Transverse colon (tissue), 4 donors: Measurements from ENCODE around the gene FMNL2. TPM values are rescaled to one million over a fixed set of nuclear protein-coding genes. Genes with fewer than 3 reads are reported as not detected.

Experiments used
- DNase-seq: peaks from one replicate; pipeline ENCODE4 v3.0.0-alpha.2; 2019
- H3K27ac ChIP-seq, 4 donors: fragments of 200-600 bp; sonication (generic); 2 replicates each; pipeline ENCODE4 v1.5.1; 2016 to 2018; ENCODE audit warnings: inconsistent platforms in 4 of 4
- H3K27me3 ChIP-seq: fragments of 200-600 bp; sonication (generic); 2 replicates; pipeline ENCODE4 v1.5.1; 2017; ENCODE audit warnings: inconsistent platforms
- H3K36me3 ChIP-seq, 4 donors: fragments of 200-600 bp; sonication (generic); 2 replicates each; pipeline ENCODE4 v1.5.1; 2017 to 2019; ENCODE audit warnings: inconsistent platforms in 4 of 4
- H3K4me1 ChIP-seq, 4 donors: fragments of 200-600 bp; sonication (generic); 2 replicates each; pipeline ENCODE4 v1.5.1; 2017 to 2020; ENCODE audit warnings: inconsistent platforms in 4 of 4
- H3K4me3 ChIP-seq, 4 donors: fragments of 200-600 bp; sonication (generic); 1 replicate in 1 of 4; 2 replicates in 3 of 4; pipeline versions ENCODE4 v1.5.1 to v1.6.1; 2017 to 2019; ENCODE audit warnings: inconsistent platforms in 4 of 4
- H3K9me3 ChIP-seq, 2 donors: fragments of 200-600 bp; sonication (generic); 2 replicates each; pipeline ENCODE4 v1.5.1; 2017 to 2019; ENCODE audit warnings: inconsistent platforms in 2 of 2
- EP300 ChIP-seq: sonication (generic); formaldehyde crosslinking; IDR thresholded peaks from one replicate; pipeline ENCODE4 v1.6.1; 2017; ENCODE audit warnings: antibody characterized with exemption, low read depth
- POLR2A ChIP-seq: fragments of 450-650 bp; IDR thresholded peaks from one replicate; pipeline ENCODE4 v1.6.1; 2016; ENCODE audit warnings: antibody characterized with exemption, mild to moderate bottlenecking, moderate library complexity
- POLR2AphosphoS5 ChIP-seq, 3 donors: sonication (generic); formaldehyde crosslinking; IDR thresholded peaks; one replicate each; pipeline ENCODE4 v1.6.1; 2016; ENCODE audit warnings: antibody characterized with exemption in 3 of 3
- WGBS, 2 donors: methylation state at CpG; one replicate each; pipeline ENCODE4 v1.1.5; 2018; ENCODE audit warnings: low coverage in 1 of 2; 5-methylcytosine and 5-hydroxymethylcytosine counted together
- in situ Hi-C, 4 donors: fragments of 200-750 bp; cut with MboI; loops; one replicate each; pipeline versions ENCODE4 v1.15.0 to v1.15.1; 2017; ENCODE audit warnings: low sequenced_read_pairs in 3 of 4, low pct_ligation_motif_present in 1 of 4, low pct_unique_long_range_greater_than_20kb in 1 of 4
- intact Hi-C: fragments of 100-400 bp; cut with DNase I; formaldehyde crosslinking; loops from one replicate; pipeline ENCODE4 v1.15.1; 2023; ENCODE audit warnings: low total_unique reads
- total RNA-seq, 4 donors: library from RNA; depleted of rRNA; stranded (reverse); fragments of >200 nt; gene quantifications; one replicate each; pipeline ENCODE4 v1.1.0, GENCODE V29; 2016
- TF ChIP-seq, protein P1 (sequence below), 5 experiments: fragments of 200-600 bp in 3 of 5; fragments of 450-650 bp in 2 of 5; sonication (generic) in 3 of 5; IDR thresholded peaks; 1 replicate in 2 of 5; 2 replicates in 3 of 5; pipeline ENCODE4 v1.5.1; 2016 to 2017; ENCODE audit warnings: antibody characterized with exemption in 5 of 5, inconsistent platforms in 3 of 5, mild to moderate bottlenecking in 2 of 5, moderate library complexity in 1 of 5

The FMNL2 gene
- total RNA-seq, 4 donors from 2014 or later = 9.2 to 31.4 (median 23.9) TPM

GRCh38 chr2:152573168-152573567, 238.2 kb downstream of the FMNL2 start:
- 56 to 74% methylated on average over 2 to 4 of the region's 4 CpGs for WGBS, 2 donors
- DNase-seq = no peak
- no peak for TF ChIP-seq POLR2A
- TF ChIP-seq EP300 = no peak
- peak in 1 of 3 donors; percentile 14 for TF ChIP-seq POLR2AphosphoS5 (IDR thresholded peaks at IDR 0.05)
- TF ChIP-seq, protein P1, sequence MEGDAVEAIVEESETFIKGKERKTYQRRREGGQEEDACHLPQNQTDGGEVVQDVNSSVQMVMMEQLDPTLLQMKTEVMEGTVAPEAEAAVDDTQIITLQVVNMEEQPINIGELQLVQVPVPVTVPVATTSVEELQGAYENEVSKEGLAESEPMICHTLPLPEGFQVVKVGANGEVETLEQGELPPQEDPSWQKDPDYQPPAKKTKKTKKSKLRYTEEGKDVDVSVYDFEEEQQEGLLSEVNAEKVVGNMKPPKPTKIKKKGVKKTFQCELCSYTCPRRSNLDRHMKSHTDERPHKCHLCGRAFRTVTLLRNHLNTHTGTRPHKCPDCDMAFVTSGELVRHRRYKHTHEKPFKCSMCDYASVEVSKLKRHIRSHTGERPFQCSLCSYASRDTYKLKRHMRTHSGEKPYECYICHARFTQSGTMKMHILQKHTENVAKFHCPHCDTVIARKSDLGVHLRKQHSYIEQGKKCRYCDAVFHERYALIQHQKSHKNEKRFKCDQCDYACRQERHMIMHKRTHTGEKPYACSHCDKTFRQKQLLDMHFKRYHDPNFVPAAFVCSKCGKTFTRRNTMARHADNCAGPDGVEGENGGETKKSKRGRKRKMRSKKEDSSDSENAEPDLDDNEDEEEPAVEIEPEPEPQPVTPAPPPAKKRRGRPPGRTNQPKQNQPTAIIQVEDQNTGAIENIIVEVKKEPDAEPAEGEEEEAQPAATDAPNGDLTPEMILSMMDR (IDR thresholded peaks at IDR 0.05) = no peak

GRCh38 chr2:152577579-152577978, 242.6 kb downstream of the FMNL2 start:
- WGBS, 2 donors = 66 to 75% methylated on average over 1 of the region's 1 CpG
- TF ChIP-seq POLR2A (no peak), POLR2AphosphoS5 (IDR thresholded peaks at IDR 0.05) (no peak), EP300 (no peak)
- TF ChIP-seq, protein P1 (IDR thresholded peaks at IDR 0.05) = no peak
- intact Hi-C loops (no loop called here), in situ Hi-C loops (no loop called here)
- DNase-seq = no peak
- Histone ChIP-seq H3K4me3 (no peak overlapping the region), H3K36me3 (no peaks in the 10 kb centered on the region), H3K4me1 (no peaks in the 10 kb centered on the region), H3K27me3 (no peaks in the 10 kb centered on the region), H3K27ac (no peak overlapping the region), H3K9me3 (no peaks in the 10 kb centered on the region)

More at GRCh38 chr2:152573168-152573567, 238.2 kb downstream of the FMNL2 start:
- in situ Hi-C loops (no loop called here), intact Hi-C loops (no loop called here)
- H3K27me3 ChIP-seq = no peaks in the 10 kb centered on the region
- no peak overlapping the region for H3K27ac ChIP-seq
- no peaks in the 10 kb centered on the region for H3K4me1 ChIP-seq
- no peaks in the 10 kb centered on the region for H3K36me3 ChIP-seq
- H3K4me3 ChIP-seq = no peak overlapping the region
- no peaks in the 10 kb centered on the region for H3K9me3 ChIP-seq

DNA sequence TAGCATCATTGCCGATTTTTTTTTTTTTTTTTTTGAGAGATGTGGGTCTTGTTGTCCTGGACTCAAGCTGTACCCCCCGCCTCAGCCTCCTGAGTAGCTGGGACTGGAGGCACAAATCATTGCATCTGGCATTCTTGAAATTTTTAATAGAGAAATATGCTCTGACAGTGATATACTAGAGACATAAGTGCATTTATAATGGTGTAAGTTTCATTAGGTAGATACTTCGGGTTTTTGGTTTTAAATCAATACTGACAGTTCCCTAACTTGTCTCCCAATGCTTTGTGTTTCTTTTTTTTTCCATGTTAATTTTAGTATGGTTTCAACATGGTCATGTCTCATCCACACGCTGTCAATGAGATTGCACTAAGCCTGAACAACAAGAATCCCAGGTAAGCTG, 243.6 kb downstream of the FMNL2 start:
- TF ChIP-seq POLR2A = no peak
- TF ChIP-seq EP300 = no peak
- TF ChIP-seq POLR2AphosphoS5 (IDR thresholded peaks at IDR 0.05) = no peak
- TF ChIP-seq, protein P1 (IDR thresholded peaks at IDR 0.05) = no peak
- intact Hi-C loops (no loop called here), in situ Hi-C loops (no loop called here)
- Histone ChIP-seq H3K27ac (no peak overlapping the region), H3K27me3 (no peaks in the 10 kb centered on the region), H3K9me3 (no peaks in the 10 kb centered on the region), H3K36me3 (no peaks in the 10 kb centered on the region), H3K4me3 (no peak overlapping the region), H3K4me1 (no peaks in the 10 kb centered on the region)
- 79 to 90% methylated on average over 2 to 4 of the region's 4 CpGs for WGBS, 2 donors
- DNase-seq = no peak

GRCh38 chr2:152580714-152581113, 245.7 kb downstream of the FMNL2 start:
- Histone ChIP-seq H3K36me3 (no peaks in the 10 kb centered on the region), H3K27me3 (no peaks in the 10 kb centered on the region), H3K4me1 (peaks cover 0 to 4% (median 0%) of the 10 kb centered on the region in 4 donors), H3K9me3 (no peaks in the 10 kb centered on the region), H3K4me3 (no peak overlapping the region), H3K27ac (no peak overlapping the region)
- no peak for TF ChIP-seq POLR2A
- TF ChIP-seq POLR2AphosphoS5 (IDR thresholded peaks at IDR 0.05) = no peak
- TF ChIP-seq, protein P1 (IDR thresholded peaks at IDR 0.05) = no peak
- no peak for TF ChIP-seq EP300
- WGBS, 2 donors = 60 to 71% methylated on average over 3 of the region's 3 CpGs
- no peak for DNase-seq
- intact Hi-C loops (no loop called here), in situ Hi-C loops (no loop called here)
